A673 (cell line): ENCODE results near the gene HLA-A. TPM values are rescaled to one million over a fixed set of nuclear protein-coding genes. Genes with fewer than 3 reads are reported as not detected.

Experiments used
- BruUV-seq: library from RNA; stranded (reverse); fragments of 400-500 nt; replicated peaks from 2 replicates; lab custom pipeline; 2021; lab: Mats Ljungman, UMichigan
- CTCF ChIA-PET: fragments of 300-600 bp; sonication (Branson Sonifier 250); formaldehyde crosslinking; loops from one replicate; lab custom pipeline; 2022; ENCODE audit warnings: antibody characterized with exemption; lab: Charles Lee
- POLR2A ChIA-PET: fragments of 300-600 bp; sonication (Branson Sonifier 250); formaldehyde crosslinking; loops from one replicate; lab custom pipeline; 2022; ENCODE audit warnings: antibody characterized with exemption; ENCODE audit not compliant: low non-redundant PET; lab: Charles Lee
- DNase-seq: peaks from one replicate; pipeline ENCODE4 v3.0.0-alpha.2; 2015; ENCODE audit warnings: low spot score
- H3K27ac ChIP-seq: fragments of 200-600 bp; sonication (generic); 2 replicates; pipeline ENCODE4 v1.5.1; 2016; ENCODE audit warnings: mixed run types, low read depth, mild to moderate bottlenecking, mixed read lengths, antibody characterized with exemption, low read length; ENCODE audit not compliant: poor library complexity, severe bottlenecking
- H3K27me3 ChIP-seq: fragments of 200-600 bp; sonication (generic); replicated peaks from 2 replicates; pipeline ENCODE4 v1.6.1; 2017; ENCODE audit warnings: mixed run types, low read depth, mild to moderate bottlenecking, mixed read lengths, antibody characterized with exemption, low read length; ENCODE audit not compliant: insufficient read depth, poor library complexity
- H3K36me3 ChIP-seq: fragments of 200-600 bp; sonication (generic); 2 replicates; pipeline ENCODE4 v1.6.1; 2016; ENCODE audit warnings: mixed run types, mild to moderate bottlenecking, mixed read lengths, antibody characterized with exemption, low read length; ENCODE audit not compliant: insufficient read depth, poor library complexity, severe bottlenecking
- H3K4me1 ChIP-seq: fragments of 200-600 bp; sonication (generic); 2 replicates; pipeline ENCODE4 v1.6.1; 2017; ENCODE audit warnings: mixed run types, mild to moderate bottlenecking, mixed read lengths, antibody characterized with exemption, low read length; ENCODE audit not compliant: insufficient read depth, poor library complexity, severe bottlenecking
- H3K4me3 ChIP-seq: fragments of 200-600 bp; sonication (generic); 2 replicates; pipeline ENCODE4 v1.5.1; 2016; ENCODE audit warnings: low read depth, mixed run types, mild to moderate bottlenecking, mixed read lengths, low read length; ENCODE audit not compliant: poor library complexity, severe bottlenecking
- H3K9me3 ChIP-seq: fragments of 200-600 bp; sonication (generic); 2 replicates; pipeline ENCODE4 v1.6.1; 2016; ENCODE audit warnings: mixed run types, low read depth, mild to moderate bottlenecking, mixed read lengths, antibody characterized with exemption, low read length; ENCODE audit not compliant: poor library complexity, severe bottlenecking
- EZH2 ChIP-seq: fragments of 200-600 bp; sonication (generic); IDR thresholded peaks from 2 replicates; pipeline ENCODE4 v1.6.1; 2017; ENCODE audit warnings: borderline replicate concordance, low read depth, mild to moderate bottlenecking, mixed read lengths, antibody characterized with exemption, low read length; ENCODE audit not compliant: poor library complexity, severe bottlenecking
- intact Hi-C: fragments of 100-400 bp; cut with micrococcal nuclease; formaldehyde crosslinking; loops from one replicate; pipeline ENCODE4 v1.10.0; 2022; ENCODE audit not compliant: unreplicated experiment
- total RNA-seq: library from RNA; stranded (reverse); gene quantifications from 2 replicates; pipeline ENCODE4 v1.2.3, GENCODE V29; 2021
- TF ChIP-seq, protein P1 (sequence below): fragments of 300-800, 200-600 bp; sonication (generic); conservative IDR thresholded peaks from 2 replicates; pipeline ENCODE4 v1.5.1; 2017; ENCODE audit warnings: low read depth, mild to moderate bottlenecking, antibody characterized with exemption, low read length, moderate library complexity, mixed read lengths

The HLA-A gene
- total RNA-seq, 1 experiment from 2014 or later: 190 TPM

DNA sequence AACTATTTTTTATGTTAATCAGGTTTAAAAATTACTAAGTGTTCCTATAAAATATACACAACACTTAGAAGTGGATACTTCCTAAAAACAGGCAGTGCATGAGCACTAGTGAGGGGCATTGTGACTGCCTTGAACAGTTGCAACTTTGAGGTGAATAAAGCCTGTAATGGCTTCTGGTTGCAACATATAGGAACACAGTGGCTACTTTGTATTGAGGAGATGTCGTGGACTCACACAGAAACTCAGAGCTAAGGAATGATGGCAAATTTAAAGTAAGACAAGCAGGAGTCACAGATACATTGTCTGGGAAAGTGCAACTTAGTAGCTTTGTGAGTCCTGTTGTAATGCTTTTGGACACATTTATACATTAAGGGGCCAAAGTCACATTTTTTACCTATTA is 861 bp upstream of the HLA-A start:
- no peak for DNase-seq
- POLR2A ChIA-PET: interaction anchor here (0.8 kb wide), 1 partner anchor 150 kb away, joined by 5 read pairs; no protein-coding TSS in a partner anchor
- TF ChIP-seq EZH2: no peak
- TF ChIP-seq, protein P1, sequence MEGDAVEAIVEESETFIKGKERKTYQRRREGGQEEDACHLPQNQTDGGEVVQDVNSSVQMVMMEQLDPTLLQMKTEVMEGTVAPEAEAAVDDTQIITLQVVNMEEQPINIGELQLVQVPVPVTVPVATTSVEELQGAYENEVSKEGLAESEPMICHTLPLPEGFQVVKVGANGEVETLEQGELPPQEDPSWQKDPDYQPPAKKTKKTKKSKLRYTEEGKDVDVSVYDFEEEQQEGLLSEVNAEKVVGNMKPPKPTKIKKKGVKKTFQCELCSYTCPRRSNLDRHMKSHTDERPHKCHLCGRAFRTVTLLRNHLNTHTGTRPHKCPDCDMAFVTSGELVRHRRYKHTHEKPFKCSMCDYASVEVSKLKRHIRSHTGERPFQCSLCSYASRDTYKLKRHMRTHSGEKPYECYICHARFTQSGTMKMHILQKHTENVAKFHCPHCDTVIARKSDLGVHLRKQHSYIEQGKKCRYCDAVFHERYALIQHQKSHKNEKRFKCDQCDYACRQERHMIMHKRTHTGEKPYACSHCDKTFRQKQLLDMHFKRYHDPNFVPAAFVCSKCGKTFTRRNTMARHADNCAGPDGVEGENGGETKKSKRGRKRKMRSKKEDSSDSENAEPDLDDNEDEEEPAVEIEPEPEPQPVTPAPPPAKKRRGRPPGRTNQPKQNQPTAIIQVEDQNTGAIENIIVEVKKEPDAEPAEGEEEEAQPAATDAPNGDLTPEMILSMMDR: no peak
- Histone ChIP-seq H3K9me3 (no peaks in the 10 kb centered on the region), H3K27ac (no peak overlapping the region), H3K4me1 (peaks cover 3% of the 10 kb centered on the region), H3K36me3 (peaks cover 8% of the 10 kb centered on the region), H3K27me3 (no peaks in the 10 kb centered on the region), H3K4me3 (peak overlapping the region; percentile 80)
- CTCF ChIA-PET: no interaction called here
- intact Hi-C loops: no loop called here
- no TSS peak for BruUV-seq

DNA sequence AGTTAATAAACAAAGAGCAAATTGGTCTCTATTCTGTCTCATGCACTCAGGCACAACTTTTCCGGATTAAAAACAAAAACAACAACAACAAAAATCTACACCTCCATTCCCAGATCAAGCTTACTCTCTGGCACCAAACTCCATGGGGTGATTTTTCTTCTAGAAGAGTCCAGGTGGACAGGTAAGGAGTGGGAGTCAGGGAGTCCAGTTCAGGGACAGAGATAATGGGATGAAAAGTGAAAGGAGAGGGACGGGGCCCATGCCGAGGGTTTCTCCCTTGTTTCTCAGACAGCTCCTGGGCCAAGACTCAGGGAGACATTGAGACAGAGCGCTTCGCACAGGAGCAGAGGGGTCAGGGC is 437 bp upstream of the HLA-A start:
- Histone ChIP-seq H3K36me3 (peaks cover 8% of the 10 kb centered on the region), H3K27me3 (no peaks in the 10 kb centered on the region), H3K27ac (peak overlapping the region; percentile 80), H3K4me1 (peaks cover 3% of the 10 kb centered on the region), H3K9me3 (no peaks in the 10 kb centered on the region), H3K4me3 (peak overlapping the region; percentile 80)
- ChIA-PET POLR2A (interaction anchor here (0.8 kb wide), 1 partner anchor 151 kb away, joined by 5 read pairs; no protein-coding TSS in a partner anchor), CTCF (no interaction called here)
- intact Hi-C loops: no loop called here
- TF ChIP-seq EZH2: no peak
- TF ChIP-seq, protein P1: no peak
- BruUV-seq: no TSS peak
- DNase-seq: no peak

DNA sequence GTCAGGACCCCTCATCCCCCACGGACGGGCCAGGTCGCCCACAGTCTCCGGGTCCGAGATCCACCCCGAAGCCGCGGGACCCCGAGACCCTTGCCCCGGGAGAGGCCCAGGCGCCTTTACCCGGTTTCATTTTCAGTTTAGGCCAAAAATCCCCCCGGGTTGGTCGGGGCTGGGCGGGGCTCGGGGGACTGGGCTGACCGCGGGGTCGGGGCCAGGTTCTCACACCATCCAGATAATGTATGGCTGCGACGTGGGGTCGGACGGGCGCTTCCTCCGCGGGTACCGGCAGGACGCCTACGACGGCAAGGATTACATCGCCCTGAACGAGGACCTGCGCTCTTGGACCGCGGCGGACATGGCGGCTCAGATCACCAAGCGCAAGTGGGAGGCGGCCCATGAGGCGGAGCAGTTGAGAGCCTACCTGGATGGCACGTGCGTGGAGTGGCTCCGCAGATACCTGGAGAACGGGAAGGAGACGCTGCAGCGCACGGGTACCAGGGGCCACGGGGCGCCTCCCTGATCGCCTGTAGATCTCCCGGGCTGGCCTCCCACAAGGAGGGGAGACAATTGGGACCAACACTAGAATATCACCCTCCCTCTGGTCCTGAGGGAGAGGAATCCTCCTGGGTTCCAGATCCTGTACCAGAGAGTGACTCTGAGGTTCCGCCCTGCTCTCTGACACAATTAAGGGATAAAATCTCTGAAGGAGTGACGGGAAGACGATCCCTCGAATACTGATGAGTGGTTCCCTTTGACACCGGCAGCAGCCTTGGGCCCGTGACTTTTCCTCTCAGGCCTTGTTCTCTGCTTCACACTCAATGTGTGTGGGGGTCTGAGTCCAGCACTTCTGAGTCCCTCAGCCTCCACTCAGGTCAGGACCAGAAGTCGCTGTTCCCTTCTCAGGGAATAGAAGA is 978 bp downstream of the HLA-A start:
- intact Hi-C loops: loop anchor here (1.0 kb wide), 1 partner anchor 9 kb away; no protein-coding TSS in a partner anchor
- no peak for DNase-seq
- no TSS peak for BruUV-seq
- TF ChIP-seq, protein P1: no peak
- peaks cover 8% of the 10 kb centered on the region for H3K36me3 ChIP-seq
- ChIA-PET CTCF (no interaction called here), POLR2A (no interaction called here)
- H3K9me3 ChIP-seq: no peaks in the 10 kb centered on the region
- H3K27ac ChIP-seq: peak overlapping the region; percentile 80
- H3K4me3 ChIP-seq: peak overlapping the region; percentile 80
- H3K27me3 ChIP-seq: no peaks in the 10 kb centered on the region
- peaks cover 3% of the 10 kb centered on the region for H3K4me1 ChIP-seq
